Stimulated activated memory B cell treated with anti-CD40 and anti-IgM and Interleukin-4, amounts not matched to agents 10 μg/mL and 1 μg/mL and 100 μg/mL, for 72 hours (primary cell): Measurements from ENCODE around the gene LARP4B.

Source experiments
- ATAC-seq: fragments of 150-1000 bp; cut with Tn5 transposase; 2 replicates; pipeline ENCODE4 v1.10.0; 2021
- H3K27ac Mint-ChIP-seq: one replicate; pipeline ENCODE4 v1.8.0; 2022; ENCODE audit warnings: mild to moderate bottlenecking, mixed read lengths
- H3K27me3 Mint-ChIP-seq: one replicate; pipeline ENCODE4 v1.8.0; 2022; ENCODE audit warnings: mixed read lengths
- H3K36me3 Mint-ChIP-seq: one replicate; pipeline ENCODE4 v1.8.0; 2022; ENCODE audit warnings: mixed read lengths
- H3K4me1 Mint-ChIP-seq: one replicate; pipeline ENCODE4 v1.8.0; 2022; ENCODE audit warnings: mixed read lengths
- H3K4me3 Mint-ChIP-seq: one replicate; pipeline ENCODE4 v1.8.0; 2022; ENCODE audit warnings: mild to moderate bottlenecking, moderate library complexity, mixed read lengths
- H3K9me3 Mint-ChIP-seq: one replicate; pipeline ENCODE4 v1.8.0; 2022; ENCODE audit warnings: mixed read lengths

LARP4B gene

DNA sequence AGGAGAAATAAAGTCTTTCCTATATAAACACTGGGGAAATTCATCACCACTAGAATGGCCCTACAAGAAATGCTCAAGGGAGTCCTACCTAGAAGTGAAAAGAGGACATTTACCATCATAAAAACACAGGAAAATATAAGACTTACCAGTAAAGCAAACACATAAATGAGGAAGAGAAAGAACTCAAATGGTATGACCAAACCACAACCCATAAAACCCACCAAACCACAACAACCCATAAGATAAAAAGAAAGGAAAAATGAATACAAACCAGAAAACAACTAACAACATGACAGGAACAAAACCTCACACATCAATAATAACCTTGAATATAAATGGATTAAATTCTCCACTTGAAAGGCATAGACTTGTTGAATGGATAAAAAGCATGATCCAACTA, 170.1 kb downstream of the LARP4B start:
- Mint-ChIP-seq H3K36me3 (peaks cover 13% of the 10 kb centered on the region), H3K27me3 (peaks cover 37% of the 10 kb centered on the region), H3K27ac (no peak overlapping the region), H3K4me3 (no peak overlapping the region), H3K9me3 (peaks cover 31% of the 10 kb centered on the region), H3K4me1 (peaks cover 5% of the 10 kb centered on the region)
- no peak for ATAC-seq

DNA sequence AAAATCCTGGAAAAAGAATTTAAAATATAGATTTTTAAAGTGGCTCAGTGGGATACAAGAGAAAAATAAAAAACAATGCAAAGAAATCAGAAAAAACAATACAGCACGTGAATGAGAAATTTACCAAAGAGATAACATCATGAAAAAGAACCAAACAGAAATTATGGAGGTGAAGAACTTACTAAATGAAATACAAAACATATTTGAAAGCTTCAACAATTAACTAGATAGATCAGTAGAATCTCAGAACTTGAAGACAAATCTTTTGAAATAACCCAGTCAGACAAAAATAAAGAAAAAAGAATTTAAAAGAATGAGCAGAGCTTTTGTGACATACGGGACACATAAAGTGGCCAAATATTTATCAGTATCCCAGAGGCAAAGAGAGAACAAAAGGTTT, 170.9 kb downstream of the LARP4B start:
- Mint-ChIP-seq H3K27me3 (peaks cover 40% of the 10 kb centered on the region), H3K36me3 (peaks cover 13% of the 10 kb centered on the region), H3K4me3 (no peak overlapping the region), H3K27ac (no peak overlapping the region), H3K4me1 (peaks cover 5% of the 10 kb centered on the region), H3K9me3 (peaks cover 31% of the 10 kb centered on the region)
- ATAC-seq = no peak

DNA sequence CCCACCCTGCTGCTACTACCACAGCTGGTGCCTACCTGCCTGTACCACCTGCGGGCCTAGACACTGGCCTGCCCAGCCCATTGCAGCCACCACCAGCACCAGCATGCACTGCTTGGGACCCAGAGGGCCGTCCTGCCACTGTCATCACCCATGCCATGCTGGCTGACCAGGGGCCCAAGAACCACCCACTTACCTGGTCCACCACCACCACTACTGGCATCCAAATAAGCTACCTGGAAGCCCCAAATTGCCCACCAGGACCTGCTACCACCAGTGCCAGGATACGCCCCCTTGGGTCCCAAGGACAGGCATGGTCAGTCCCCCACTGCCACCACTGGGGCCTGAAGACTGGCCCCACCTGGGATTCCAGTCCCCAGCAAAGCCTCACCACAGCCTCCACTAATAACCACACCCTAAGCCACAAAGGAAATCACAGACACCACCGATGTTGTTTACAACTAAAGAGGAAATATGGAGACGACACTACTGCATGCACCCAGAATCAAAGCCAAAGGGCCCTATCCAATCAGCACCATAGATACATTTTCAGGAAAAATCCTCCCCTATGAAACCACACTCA, 171.5 kb downstream of the LARP4B start:
- no peak for ATAC-seq
- no peak overlapping the region for H3K4me3 Mint-ChIP-seq
- H3K27me3 Mint-ChIP-seq = peaks cover 44% of the 10 kb centered on the region
- H3K27ac Mint-ChIP-seq = no peak overlapping the region
- peaks cover 38% of the 10 kb centered on the region for H3K9me3 Mint-ChIP-seq
- H3K4me1 Mint-ChIP-seq = peaks cover 5% of the 10 kb centered on the region
- peaks cover 13% of the 10 kb centered on the region for H3K36me3 Mint-ChIP-seq
